UCSD-AML1 (cell line): Measurements from ENCODE around the gene BMP8A.
"Not testable (repeated sequence)": the region's sequence is repeated elsewhere in the genome, so short reads cannot be mapped to it uniquely, and the experiment has no call there.

Experiments used
- DNase-seq: peaks from one replicate; lab custom pipeline; 2025; ENCODE audit not compliant: unreplicated experiment; lab: John Stamatoyannopoulos, UW

The BMP8A gene

DNA sequence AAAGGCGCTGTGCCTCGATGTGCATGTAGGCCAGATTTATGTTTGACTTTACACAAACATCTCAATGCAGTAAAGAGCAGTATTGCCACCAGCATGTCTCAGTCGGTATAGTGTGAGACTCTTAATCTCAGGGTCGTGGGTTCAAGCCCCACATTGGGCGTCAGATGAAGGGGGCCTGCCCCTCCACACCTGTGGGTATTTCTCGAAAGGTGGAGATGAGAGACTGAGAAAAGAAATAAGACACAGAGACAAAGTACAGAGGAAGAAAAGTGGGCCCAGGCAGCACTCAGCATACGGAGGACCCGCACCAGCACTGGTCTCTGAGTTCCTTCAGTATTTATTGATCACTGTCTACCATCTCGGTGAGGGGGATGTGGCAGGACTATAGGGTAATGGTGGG is 13.0 kb downstream of the BMP8A start:
- DNase-seq: not testable (repeated sequence)

DNA sequence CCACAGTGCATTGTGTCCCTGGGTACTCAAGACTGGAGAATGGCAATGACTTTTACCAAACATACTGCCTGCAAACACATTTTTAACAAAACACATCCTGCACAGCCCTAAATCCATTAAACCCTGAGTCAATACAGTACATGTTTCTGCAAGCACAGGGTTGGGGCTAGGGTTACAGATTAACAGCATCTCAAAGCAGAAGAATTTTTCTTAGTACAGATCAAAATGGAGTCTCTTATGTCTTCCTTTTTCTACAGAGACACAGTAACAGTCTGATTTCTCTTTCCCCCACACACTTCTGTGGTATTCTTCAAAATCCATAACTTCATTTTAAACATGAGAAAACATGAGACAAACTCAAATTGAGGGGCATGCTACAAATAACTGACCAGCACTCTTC is 13.9 kb downstream of the BMP8A start:
- no peak for DNase-seq

DNA sequence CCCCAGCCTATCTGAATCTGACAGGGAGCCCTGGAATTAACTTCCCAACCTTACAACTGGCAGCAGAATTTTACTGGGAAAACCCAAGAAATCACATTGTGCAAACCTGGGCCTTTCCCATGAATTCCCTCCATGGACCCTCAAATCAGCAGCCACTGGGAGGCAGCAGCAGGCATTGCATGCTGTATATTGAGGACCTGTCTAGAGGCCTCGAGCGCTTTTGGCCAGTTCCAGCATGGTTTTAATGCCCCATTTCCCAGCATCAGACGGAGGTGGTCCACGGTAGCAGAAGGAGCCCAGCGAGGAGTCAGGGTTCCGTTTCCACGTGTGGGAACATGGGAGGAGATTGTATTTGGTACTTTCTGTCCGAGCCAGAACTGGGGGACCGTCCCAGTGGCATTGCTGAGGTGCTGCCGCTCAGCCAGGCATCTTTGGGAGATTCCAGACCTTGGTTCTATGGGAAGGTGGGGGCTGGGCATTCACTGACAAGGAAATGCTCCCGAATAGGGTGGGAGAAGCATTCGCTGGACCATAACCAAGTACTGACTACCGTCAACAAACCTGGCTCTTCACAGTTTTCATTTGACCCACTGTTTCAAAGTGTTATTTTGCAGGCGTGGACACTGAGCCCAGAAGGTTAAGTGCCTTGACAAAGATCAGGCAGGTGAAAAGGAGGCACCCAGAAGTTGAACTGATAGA is 15.9 kb downstream of the BMP8A start:
- DNase-seq: no peak

DNA sequence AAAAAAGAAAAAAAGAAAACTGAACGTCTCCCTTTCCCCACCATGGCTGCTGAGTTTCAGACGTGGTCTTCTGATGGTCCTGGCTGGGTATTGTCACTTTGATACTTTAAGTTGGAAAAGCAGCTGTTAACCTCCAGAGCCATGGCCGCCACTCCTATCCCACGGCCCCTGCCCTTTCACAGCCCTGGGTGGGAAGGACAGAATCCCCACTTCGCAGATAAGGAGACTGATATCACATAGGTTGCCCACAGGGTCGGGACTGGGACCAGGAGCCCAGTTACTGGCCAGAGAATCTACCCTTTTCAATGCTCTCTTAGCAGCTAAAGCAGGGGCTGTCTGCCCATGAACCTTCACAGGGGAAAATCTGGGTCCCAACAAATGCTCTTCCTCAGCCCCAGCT is 16.8 kb downstream of the BMP8A start:
- no peak for DNase-seq

DNA sequence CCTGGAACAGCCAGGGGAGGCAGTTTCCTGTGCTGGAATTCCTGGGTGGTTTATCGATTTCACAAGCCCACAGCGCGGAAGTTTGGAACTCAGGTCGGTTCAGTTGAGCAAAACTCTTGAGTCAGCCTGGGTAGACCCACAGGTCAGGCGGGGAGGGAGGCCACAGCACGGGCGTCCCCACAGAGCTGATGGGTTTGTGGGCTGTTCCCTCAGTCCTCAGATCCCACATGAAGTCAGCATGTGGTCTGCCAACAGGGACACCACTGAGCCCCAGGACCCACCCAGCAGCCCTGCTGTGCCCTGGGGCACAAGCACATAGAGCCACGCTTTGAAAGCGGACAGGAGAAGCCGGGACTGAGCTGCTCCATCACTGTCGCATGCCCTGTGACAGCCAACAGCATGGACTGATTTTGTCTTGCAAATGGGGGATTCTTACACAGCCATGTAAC is 17.4 kb downstream of the BMP8A start:
- DNase-seq: no peak

DNA sequence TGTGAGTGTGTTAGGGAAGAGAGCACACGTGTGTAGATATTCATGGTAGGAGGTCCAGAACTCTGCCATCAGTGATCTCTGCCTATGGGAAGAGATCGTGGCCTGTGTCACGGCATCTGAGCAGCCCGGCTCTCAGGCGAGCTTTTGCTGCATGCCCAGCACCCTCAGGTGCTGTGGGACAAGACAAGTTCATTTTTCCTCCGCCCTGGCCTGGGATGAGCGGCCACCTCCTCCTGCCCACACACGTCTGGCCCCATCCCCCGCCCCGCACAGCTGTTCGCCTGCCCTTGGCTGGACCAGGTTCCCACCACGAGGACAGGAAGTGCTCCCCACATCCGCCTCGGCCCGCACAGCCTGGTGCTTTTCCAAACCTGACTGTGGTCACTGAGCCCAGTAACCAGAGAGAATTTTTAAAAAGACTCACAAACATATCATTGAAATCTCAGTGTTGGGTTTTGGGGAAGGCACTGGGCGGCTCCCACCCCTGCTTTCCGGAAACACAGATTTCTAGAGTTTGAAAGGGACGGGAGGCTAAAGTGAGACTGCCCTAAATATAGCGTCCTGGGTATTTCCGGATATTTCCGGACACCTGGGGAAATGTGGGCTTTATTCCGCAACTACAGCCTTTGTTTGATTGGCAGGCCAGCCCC is 18.0 kb downstream of the BMP8A start:
- peak; percentile 60 for DNase-seq

DNA sequence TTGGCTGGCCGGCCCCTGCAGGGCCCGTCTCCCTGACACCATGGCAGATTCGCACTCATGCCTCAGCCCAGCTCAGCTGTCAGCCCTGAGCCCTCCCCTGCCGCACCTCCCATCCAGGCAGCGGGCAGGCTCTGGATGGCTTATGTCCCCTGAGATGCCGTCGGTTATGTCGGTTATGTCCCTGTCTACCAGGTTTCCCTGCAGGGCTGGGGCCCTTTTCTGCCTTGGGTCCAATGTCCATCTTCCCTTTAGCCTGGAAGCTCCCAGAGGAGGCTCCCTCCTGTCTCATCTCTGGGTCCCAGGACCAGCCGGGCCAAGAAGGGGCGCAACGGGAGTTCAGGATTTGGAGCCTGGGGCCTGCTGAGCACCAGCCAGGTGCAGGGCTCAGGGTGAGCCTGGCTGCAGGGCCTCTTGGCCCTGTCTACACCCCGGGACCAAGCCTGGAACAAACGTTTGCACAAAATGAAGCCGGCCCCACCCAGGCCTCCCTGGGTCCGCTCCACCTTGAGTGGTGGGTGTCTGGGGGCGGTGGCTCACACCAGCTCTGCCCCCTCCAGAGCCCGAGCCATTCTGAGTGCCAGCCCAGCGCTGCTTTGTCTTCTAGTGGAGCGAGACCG is 19.2 kb downstream of the BMP8A start:
- DNase-seq: not testable (repeated sequence)

DNA sequence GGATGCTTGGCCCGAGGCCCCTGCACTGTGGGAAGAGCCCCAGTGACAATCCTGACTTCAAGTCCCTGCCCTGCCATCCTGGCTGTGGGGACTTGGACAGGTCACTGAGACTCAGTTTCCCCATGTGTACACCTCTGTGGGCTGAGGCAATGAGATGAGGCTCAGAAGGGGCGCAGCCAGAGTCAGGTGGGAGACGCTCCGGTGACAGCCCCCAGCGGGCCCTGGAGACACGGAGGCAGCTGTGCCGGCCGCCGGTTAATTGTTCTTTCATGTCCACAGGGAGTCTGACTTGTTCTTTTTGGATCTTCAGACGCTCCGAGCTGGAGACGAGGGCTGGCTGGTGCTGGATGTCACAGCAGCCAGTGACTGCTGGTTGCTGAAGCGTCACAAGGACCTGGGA is 20.0 kb downstream of the BMP8A start:
- not testable (repeated sequence) for DNase-seq

DNA sequence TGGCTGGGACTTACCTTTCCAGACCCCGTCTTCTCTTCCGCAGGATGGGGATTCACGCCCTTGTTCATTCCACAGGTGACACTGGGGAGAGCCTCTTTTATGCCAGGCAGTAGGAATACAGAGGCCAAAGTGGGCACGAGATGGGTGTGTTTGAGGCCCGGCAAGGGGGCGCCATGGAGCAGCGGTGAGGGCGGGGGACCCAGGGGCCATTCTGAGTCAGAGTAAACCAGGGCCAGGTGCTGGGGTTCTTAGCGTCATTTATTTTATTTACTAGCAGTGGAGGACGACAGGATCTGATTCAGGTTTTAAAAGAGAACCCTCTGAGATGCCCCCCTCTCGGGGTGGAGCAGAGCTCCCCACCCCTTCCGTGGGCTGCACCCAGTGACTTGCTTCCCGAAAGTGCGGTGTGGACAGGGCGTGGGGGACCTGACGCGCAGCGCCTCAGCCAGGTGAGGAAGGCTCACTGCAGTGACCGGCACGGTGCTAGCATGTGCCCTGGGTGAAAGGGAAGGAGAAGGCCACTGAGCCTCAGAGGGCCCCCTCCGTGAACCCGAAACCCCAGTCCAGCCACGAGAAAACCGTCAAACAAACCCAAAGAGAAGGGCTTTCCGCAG is 20.9 kb downstream of the BMP8A start:
- not testable (repeated sequence) for DNase-seq

DNA sequence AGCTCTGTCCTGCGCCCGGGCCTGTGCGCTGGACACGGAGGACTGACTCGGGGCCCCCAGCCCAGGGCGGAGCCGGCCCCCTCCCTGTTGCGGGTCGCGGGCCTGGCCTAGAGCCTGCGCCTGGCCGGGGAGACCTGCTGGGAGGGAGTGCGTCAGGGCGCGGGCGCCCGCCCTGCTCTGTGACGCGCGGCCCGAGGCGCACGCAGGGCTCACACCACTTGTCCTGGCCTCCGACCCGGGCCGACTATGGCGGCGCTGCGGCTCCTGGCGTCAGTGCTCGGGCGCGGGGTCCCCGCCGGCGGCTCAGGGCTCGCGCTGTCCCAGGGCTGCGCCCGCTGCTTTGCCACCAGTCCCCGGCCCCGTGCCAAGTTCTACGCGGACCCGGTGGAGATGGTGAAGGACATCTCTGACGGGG is 23.3 kb downstream of the BMP8A start:
- not testable (repeated sequence) for DNase-seq

DNA sequence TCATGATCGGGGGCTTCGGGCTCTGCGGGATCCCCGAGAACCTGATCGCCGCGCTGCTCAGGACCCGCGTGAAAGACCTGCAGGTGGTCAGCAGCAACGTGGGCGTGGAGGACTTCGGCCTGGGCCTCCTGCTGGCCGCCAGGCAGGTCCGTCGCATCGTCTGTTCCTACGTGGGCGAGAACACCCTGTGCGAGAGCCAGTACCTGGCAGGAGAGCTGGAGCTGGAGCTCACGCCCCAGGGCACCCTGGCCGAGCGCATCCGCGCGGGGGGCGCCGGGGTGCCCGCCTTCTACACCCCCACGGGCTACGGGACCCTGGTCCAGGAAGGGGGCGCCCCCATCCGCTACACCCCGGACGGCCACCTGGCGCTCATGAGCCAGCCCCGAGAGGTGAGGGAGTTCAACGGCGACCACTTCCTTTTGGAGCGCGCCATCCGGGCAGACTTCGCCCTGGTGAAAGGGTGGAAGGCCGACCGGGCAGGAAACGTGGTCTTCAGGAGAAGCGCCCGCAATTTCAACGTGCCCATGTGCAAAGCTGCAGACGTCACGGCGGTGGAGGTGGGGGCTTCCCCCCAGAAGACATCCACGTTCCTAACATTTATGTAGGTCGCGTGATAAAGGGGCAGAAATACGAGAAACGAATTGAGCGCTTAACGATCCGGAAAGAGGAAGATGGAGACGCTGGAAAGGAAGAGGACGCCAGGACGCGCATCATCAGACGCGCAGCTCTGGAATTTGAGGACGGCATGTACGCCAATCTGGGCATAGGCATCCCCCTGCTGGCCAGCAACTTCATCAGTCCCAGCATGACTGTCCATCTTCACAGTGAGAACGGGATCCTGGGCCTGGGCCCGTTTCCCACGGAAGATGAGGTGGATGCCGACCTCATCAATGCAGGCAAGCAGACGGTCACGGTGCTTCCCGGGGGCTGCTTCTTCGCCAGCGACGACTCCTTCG is 24.0 kb downstream of the BMP8A start:
- not testable (repeated sequence) for DNase-seq

DNA sequence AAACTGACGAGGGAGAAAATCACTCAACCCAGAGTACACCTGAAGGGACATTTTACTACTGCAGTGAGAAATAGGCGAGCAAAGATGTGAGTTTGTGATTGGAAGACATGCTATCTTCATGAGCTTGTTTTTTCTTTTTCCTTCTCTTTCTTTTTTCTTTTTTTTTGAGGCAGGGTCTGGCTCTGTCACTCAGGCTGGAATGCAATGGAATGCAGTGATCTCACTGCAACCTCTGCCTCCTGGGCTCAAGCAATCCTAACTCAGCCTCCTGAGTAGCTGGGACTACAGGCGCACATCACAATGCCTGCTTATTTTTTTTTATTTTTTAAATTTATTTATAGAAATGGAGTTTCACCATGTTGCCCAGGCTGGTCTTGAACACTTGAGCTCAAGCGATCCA is 25.4 kb downstream of the BMP8A start:
- DNase-seq: not testable (repeated sequence)

DNA sequence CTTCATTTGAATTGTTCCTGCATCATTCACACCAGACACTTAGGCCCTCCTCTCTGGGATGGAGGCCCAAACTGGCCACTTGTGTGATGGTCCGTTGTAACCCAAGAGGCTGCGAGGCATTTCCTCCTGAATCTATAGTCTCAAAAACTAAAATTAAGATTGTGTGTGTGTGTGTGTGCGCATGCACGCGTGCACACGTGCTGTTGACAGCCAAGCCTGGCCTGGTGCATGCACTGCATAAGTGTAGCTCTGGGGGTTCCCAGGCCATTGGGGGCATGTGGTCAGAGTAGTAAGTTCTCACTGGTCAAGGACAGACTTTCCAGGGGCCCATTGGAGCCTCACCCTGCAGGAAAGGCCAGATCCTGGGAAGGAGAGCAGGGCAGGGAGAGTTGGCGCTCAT is 26.5 kb downstream of the BMP8A start:
- DNase-seq: not testable (repeated sequence)

DNA sequence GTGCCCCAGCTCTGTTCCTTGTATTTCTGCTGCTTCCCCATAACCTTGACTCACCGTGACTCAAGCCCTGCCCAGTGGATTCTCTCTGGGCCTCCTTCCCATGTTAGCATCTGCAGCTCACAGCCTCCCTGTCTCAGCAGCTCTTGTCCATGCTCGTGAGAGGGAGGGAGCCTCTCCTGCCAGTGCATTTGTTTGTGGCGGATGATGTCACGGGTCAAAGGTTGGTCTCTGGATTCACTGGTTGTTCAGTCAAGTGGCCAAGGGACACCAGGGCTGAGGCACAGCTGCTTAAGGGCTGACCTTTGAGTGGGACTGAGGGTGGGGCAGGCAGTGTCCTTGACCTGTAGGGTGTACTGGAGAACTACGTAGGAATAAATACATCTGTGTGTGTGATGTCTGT is 27.9 kb downstream of the BMP8A start:
- not testable (repeated sequence) for DNase-seq

DNA sequence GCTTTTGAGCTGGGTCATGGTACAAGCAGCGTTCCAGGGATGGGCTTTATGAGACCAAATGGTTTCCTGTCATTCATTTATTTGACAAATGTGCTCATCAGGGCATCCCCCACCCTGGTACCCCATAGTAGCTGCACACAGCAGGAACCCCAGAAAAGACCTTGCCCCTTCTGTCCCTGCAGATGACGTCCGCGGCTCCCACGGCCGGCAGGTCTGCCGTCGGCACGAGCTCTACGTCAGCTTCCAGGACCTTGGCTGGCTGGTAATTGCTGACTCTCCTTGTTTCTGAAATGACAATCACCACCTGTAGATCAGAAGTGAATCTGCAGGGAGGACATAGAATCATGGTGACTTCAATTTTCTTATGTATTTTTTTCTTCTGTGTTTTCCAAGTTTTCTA is 30.8 kb downstream of the BMP8A start:
- DNase-seq: not testable (repeated sequence)

DNA sequence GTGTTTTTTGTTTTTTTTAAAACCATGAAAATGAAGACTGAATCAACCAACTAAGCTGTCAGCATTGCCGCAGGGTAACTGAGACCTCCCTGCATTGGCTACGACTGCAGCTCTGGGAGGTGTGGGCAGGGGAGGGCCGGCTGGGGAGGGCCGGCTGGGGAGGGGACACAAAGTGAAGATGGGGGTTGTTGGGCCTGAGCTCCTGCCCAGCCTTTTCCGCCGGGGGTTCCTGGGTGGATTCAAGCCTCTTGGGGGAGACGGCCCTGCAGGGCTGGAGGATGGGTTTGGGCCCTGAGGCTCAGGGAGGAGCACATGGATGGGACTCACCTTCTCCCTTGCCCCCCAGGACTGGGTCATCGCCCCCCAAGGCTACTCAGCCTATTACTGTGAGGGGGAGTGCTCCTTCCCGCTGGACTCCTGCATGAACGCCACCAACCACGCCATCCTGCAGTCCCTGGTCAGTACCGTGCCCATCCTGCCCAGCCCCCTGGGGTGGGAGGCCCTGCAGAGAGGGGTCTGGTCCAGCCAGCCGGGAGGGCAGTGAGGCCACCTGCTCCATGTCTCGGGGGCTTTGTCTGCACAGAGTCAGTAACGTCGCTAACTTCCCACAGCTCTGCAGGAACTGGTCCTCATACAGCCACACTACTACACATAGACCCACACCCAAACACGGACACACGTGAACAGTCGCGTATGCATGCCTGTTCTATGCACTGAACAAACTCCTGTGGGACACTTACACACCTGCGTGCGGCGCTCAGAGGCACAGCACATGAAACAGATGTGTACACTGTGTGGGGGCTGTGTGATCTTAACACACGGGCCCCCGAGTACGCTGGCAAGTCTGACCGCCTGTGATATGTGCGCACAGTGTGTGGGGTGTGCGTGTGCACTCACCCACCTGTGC is 31.5 kb downstream of the BMP8A start:
- DNase-seq: no peak

DNA sequence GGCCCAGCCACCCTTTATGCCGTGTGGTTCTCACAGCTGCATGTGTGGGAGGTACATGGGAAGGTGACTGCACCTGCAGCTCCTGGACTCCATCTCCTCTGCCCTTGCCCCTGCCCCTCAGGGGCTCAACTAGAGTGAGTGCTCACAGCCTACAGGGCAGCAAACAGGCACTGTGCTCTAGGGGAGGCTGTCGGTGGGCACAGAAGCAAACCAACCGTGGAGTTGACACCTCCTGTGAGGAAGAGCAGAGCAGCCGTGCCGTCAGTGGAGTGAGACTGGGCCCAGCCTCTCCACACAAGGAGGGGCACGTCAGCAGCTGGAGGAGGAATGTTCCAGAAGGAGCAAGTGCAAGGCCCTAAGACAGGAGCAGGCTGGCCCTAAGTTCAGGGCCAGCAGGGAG is 32.7 kb downstream of the BMP8A start:
- no peak for DNase-seq

DNA sequence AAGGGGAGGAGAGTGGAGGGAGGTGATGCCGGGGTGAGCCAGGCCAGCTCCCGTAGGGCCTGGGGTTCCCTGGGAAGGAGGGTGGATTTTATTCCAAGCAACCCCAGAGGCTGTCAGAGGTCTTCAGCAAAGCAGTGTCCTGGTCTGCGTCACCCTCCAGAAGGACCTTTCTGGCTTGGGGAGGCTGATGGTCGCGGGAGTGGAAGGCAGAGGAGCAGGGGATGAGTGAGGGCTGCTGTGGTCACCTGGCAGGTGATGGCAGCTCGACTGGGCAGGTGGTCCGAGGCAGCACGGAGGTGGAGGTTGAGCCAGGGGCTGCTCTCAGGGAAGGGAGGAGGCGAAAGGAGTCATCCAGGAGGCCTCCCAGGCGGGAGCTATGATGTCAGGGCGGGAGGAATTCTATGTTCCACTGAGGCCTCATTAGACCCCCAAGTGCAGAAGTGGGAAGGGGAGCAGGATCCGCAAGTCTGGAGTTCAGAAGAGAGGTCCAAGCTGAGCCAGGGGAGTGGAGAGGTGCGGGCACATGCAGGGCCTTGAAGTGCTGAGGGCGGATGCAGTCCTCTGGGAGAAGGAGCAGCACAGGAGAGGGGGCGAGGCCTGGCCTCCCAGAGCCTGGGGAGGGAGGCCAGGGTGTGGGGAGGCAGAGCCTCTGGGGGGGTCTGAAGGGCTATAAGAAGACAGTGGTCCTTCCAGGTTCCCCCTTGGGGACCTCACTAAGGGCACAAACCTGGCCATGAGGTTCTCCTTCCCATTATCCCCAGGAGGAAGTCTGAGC is 33.3 kb downstream of the BMP8A start:
- no peak for DNase-seq
